Trophoblast cell (in vitro differentiated cells and primary cell): ENCODE results near the gene MORN4.
"Not testable (repeated sequence)": the region's sequence is repeated elsewhere in the genome, so short reads cannot be mapped to it uniquely, and the experiment has no call there.

ENCODE experiments used
- DNase-seq, 2 donors: peaks; one replicate each; pipeline ENCODE4 v3.0.0-alpha.2; 2016
- H2AFZ ChIP-seq: 2 replicates; pipeline ENCODE4 v1.6.1; 2013; ENCODE audit warnings: low read length, moderate library complexity, mild to moderate bottlenecking; ENCODE audit not compliant: insufficient read depth, poor library complexity
- H2AK5ac ChIP-seq: 2 replicates; pipeline ENCODE4 v1.6.1; 2013; ENCODE audit warnings: mild to moderate bottlenecking, low read length
- H2BK120ac ChIP-seq: 2 replicates; pipeline ENCODE4 v1.6.1; 2013; ENCODE audit warnings: low read length, mild to moderate bottlenecking, moderate library complexity; ENCODE audit not compliant: insufficient read depth, poor library complexity
- H2BK12ac ChIP-seq: 2 replicates; pipeline ENCODE4 v1.6.1; 2013; ENCODE audit warnings: mild to moderate bottlenecking, low read length, moderate library complexity
- H2BK5ac ChIP-seq: 2 replicates; pipeline ENCODE4 v1.6.1; 2013; ENCODE audit warnings: low read length, low read depth, moderate library complexity, mild to moderate bottlenecking; ENCODE audit not compliant: poor library complexity
- H3K14ac ChIP-seq: 2 replicates; pipeline ENCODE4 v1.6.1; 2013; ENCODE audit warnings: mild to moderate bottlenecking, low read length
- H3K18ac ChIP-seq: 2 replicates; pipeline ENCODE4 v1.6.1; 2013; ENCODE audit warnings: mild to moderate bottlenecking, low read length
- H3K23ac ChIP-seq: 2 replicates; pipeline ENCODE4 v1.6.1; 2013; ENCODE audit warnings: low read length
- H3K27ac ChIP-seq: 2 replicates; pipeline ENCODE4 v1.5.1; 2013; ENCODE audit warnings: low read depth, mild to moderate bottlenecking, inconsistent platforms, low read length, moderate library complexity
- H3K27me3 ChIP-seq: 2 replicates; pipeline ENCODE4 v1.6.1; 2013; ENCODE audit warnings: inconsistent platforms, mild to moderate bottlenecking, low read length, moderate library complexity; ENCODE audit not compliant: insufficient read depth
- H3K36me3 ChIP-seq, 2 experiments: 1 replicate in 1 of 2; 2 replicates in 1 of 2; pipeline ENCODE4 v1.6.1; 2013; ENCODE audit warnings: low read length in 2 of 2, mild to moderate bottlenecking in 2 of 2, moderate library complexity in 1 of 2; ENCODE audit not compliant: insufficient read depth in 2 of 2, control insufficient read depth in 1 of 2
- H3K4ac ChIP-seq: 2 replicates; pipeline ENCODE4 v1.6.1; 2013; ENCODE audit warnings: low read depth, mild to moderate bottlenecking, low read length, moderate library complexity
- H3K4me1 ChIP-seq, 2 experiments: 1 replicate in 1 of 2; 2 replicates in 1 of 2; pipeline ENCODE4 v1.6.1; 2013; ENCODE audit warnings: low read length in 2 of 2, mild to moderate bottlenecking in 2 of 2, moderate library complexity in 1 of 2; ENCODE audit not compliant: insufficient read depth in 2 of 2, control insufficient read depth in 1 of 2
- H3K4me2 ChIP-seq: 2 replicates; pipeline ENCODE4 v1.6.1; 2013; ENCODE audit warnings: inconsistent platforms, mild to moderate bottlenecking, low read length, moderate library complexity
- H3K4me3 ChIP-seq: 2 replicates; pipeline ENCODE4 v1.5.1; 2013; ENCODE audit warnings: mild to moderate bottlenecking, low read depth, low read length, inconsistent platforms
- H3K79me1 ChIP-seq: one replicate; pipeline ENCODE4 v1.6.1; 2013; ENCODE audit warnings: low read length
- H3K79me2 ChIP-seq: 2 replicates; pipeline ENCODE4 v1.6.1; 2013; ENCODE audit warnings: low read length, mild to moderate bottlenecking; ENCODE audit not compliant: control insufficient read depth, insufficient read depth, poor library complexity
- H3K9ac ChIP-seq: 2 replicates; pipeline ENCODE4 v1.6.1; 2013; ENCODE audit warnings: mild to moderate bottlenecking, low read length
- H3K9me3 ChIP-seq: 2 replicates; pipeline ENCODE4 v1.6.1; 2013; ENCODE audit warnings: low read depth, mild to moderate bottlenecking, control low read depth, inconsistent platforms, low read length; ENCODE audit not compliant: insufficient read depth
- H4K12ac ChIP-seq: 2 replicates; pipeline ENCODE4 v1.6.1; 2013; ENCODE audit warnings: low read depth, mild to moderate bottlenecking, low read length, moderate library complexity
- H4K8ac ChIP-seq: 2 replicates; pipeline ENCODE4 v1.6.1; 2013; ENCODE audit warnings: low read depth, mild to moderate bottlenecking, low read length, moderate library complexity
- H4K91ac ChIP-seq: one replicate; pipeline ENCODE4 v1.6.1; 2013; ENCODE audit warnings: low read depth, mild to moderate bottlenecking, low read length, moderate library complexity
- WGBS: extraction: QIAGEN DNeasy Blood & Tissue Kit; methylation state at CpG from one replicate; pipeline ENCODE4 v1.1.7; 2013; ENCODE audit warnings: missing lambda C conversion rate; ENCODE audit not compliant: insufficient read length, insufficient coverage; ENCODE audit errors: extremely low coverage; 5-methylcytosine and 5-hydroxymethylcytosine counted together

Gene MORN4

GRCh38 chr10:97640868-97641811, 7.8 kb upstream of the MORN4 start:
- H4K8ac ChIP-seq: peak overlapping the region; percentile 59
- H3K27ac ChIP-seq: peak overlapping the region; percentile 44
- H3K4me3 ChIP-seq: peak overlapping the region; percentile 100
- H3K9ac ChIP-seq: peak overlapping the region; percentile 97
- no peak overlapping the region for H2BK12ac ChIP-seq
- H4K91ac ChIP-seq: peak overlapping the region; percentile 50
- H3K4ac ChIP-seq: peak overlapping the region; percentile 84
- H2AK5ac ChIP-seq: no peak overlapping the region
- peaks cover 2% of the 10 kb centered on the region for H3K79me1 ChIP-seq
- no peaks in the 10 kb centered on the region for H3K27me3 ChIP-seq
- H3K79me2 ChIP-seq: peaks cover 8% of the 10 kb centered on the region
- peak overlapping the region; percentile 74 for H3K18ac ChIP-seq
- peak in 1 of 2 donors; percentile 25 for DNase-seq
- H2AFZ ChIP-seq: peak overlapping the region; percentile 91
- H3K9me3 ChIP-seq: no peaks in the 10 kb centered on the region
- H3K36me3 ChIP-seq: peaks cover 2 to 10% of the 10 kb centered on the region in 2 experiments
- WGBS: no CpG with 5 or more reads among the region's 67 CpGs
- H3K4me2 ChIP-seq: peak overlapping the region; percentile 88
- no peak overlapping the region for H4K12ac ChIP-seq
- no peak overlapping the region for H3K23ac ChIP-seq
- peaks cover 0 to 5% of the 10 kb centered on the region in 2 experiments for H3K4me1 ChIP-seq
- peak overlapping the region; percentile 47 for H3K14ac ChIP-seq
- H2BK5ac ChIP-seq: peak overlapping the region; percentile 50
- H2BK120ac ChIP-seq: peak overlapping the region; percentile 55

DNA sequence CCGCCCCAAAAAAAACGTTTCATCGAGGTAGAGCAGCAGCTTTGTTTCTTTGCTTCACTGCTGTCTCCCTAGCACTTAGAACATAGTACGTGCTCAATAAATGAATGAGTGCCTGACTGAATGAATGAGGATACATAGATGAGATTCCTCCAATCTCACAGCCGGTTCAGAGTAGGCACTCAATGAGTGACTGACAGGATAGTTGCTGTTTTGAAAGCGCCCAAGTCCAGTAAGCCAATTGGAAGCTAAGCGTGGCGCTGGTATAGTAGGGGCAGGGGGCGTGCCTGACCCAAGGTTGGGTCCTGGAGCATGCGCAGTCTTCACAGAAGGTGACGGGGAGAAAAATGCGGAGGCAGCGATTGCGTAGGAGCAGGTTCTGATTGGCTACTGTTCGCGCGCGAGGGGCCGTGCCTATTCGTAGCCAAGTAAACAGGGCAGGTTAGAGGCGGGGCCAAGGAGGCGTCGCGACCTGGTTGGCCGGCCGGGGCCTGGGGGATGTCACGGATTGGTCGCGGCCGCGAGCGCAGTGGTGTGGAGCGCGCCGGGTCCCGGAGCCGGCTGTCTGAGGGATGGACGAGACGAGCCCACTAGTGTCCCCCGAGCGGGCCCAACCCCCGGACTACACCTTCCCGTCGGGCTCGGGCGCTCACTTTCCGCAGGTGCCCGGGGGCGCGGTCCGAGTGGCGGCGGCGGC, 7.0 kb upstream of the MORN4 start, which contains the start of gene PI4K2A:
TSS of gene PI4K2A (plus strand) at position 498 of the 694 bp plus-strand sequence. CDS start at position 570, 72 bp downstream.
- WGBS: no CpG with 5 or more reads among the region's 54 CpGs
- Histone ChIP-seq H3K4me3 (peak within 1 kb of the TSS; percentile 100), H3K23ac (no peak within 1 kb of the TSS), H3K79me2 (peaks cover 8% of the 10 kb centered on the region), H2BK120ac (peak within 1 kb of the TSS; percentile 55), H4K8ac (peak within 1 kb of the TSS; percentile 59), H3K27me3 (no peaks in the 10 kb centered on the region), H3K9me3 (no peaks in the 10 kb centered on the region), H3K36me3 (peaks cover 2 to 10% of the 10 kb centered on the region in 2 experiments), H3K18ac (peak within 1 kb of the TSS; percentile 74), H3K14ac (peak within 1 kb of the TSS; percentile 47), H3K4me2 (peak within 1 kb of the TSS; percentile 88), H2BK5ac (peak within 1 kb of the TSS; percentile 50), H2AFZ (peak within 1 kb of the TSS; percentile 91), H3K4ac (peak within 1 kb of the TSS; percentile 84), H3K4me1 (peaks cover 0 to 5% of the 10 kb centered on the region in 2 experiments), H2AK5ac (no peak within 1 kb of the TSS), H3K9ac (peak within 1 kb of the TSS; percentile 97), H3K27ac (peak within 1 kb of the TSS; percentile 44), H4K91ac (peak within 1 kb of the TSS; percentile 50), H2BK12ac (no peak within 1 kb of the TSS), H3K79me1 (peaks cover 2% of the 10 kb centered on the region), H4K12ac (no peak within 1 kb of the TSS)
- peak; percentile 100 for DNase-seq

DNA sequence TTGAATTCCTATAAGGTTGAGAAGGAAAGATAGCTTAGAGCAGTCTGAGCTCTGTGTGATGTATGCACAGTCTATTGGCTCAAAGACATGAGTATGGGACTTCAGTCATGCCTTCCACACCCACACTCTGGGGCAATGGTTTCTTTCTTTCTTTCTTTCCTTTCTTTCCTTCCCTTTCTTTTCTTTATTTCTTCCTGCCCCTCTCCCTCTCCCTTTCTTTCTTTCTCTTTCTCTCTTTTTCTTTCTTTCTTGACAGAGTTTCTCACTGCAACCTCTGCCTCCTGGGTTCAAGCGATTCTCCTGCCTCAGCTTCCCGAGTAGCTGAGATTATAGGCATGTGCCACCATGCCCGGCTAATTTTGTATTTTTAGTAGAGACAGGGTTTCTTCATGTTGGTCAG, 5.8 kb upstream of the MORN4 start:
- not testable (repeated sequence) for H3K9me3 ChIP-seq, H3K4me1 ChIP-seq, DNase-seq, H3K4me3 ChIP-seq, H4K12ac ChIP-seq, H3K18ac ChIP-seq, H2BK12ac ChIP-seq, H3K14ac ChIP-seq, H3K79me2 ChIP-seq, H4K91ac ChIP-seq, H3K23ac ChIP-seq, H2BK5ac ChIP-seq, H3K36me3 ChIP-seq, H2BK120ac ChIP-seq, H2AK5ac ChIP-seq, H3K4ac ChIP-seq, H2AFZ ChIP-seq, H3K9ac ChIP-seq, H4K8ac ChIP-seq, H3K79me1 ChIP-seq, H3K27ac ChIP-seq, H3K4me2 ChIP-seq, H3K27me3 ChIP-seq
- WGBS: no CpG with 5 or more reads among the region's 3 CpGs

DNA sequence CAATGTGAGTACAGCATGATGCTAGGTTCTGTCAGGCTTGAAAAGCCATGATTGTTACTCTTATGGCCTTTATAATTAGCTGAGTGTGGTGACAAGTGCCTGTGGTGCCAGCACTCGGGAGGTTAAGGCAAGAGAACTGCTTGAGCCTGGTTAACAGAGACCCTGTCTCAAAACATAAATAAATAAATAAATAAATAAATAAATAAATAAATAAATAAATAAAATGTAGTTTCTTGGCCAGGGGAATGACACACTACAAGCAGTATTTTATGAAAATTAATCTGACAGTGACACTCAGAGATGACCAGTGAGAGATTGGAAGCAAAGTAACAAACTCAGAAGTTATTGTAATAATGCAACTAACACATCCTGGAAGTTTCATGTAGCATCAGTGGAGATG, 2.3 kb upstream of the MORN4 start:
- H2BK12ac ChIP-seq: no peak overlapping the region
- no peak overlapping the region for H4K12ac ChIP-seq
- no peak overlapping the region for H3K4ac ChIP-seq
- peaks cover 2% of the 10 kb centered on the region for H3K79me2 ChIP-seq
- no peak overlapping the region for H3K4me2 ChIP-seq
- no peak overlapping the region for H4K8ac ChIP-seq
- H2BK120ac ChIP-seq: no peak overlapping the region
- H3K4me1 ChIP-seq: peaks cover 3 to 6% of the 10 kb centered on the region in 2 experiments
- H3K18ac ChIP-seq: no peak overlapping the region
- no peak overlapping the region for H3K27ac ChIP-seq
- no peaks in the 10 kb centered on the region for H3K9me3 ChIP-seq
- H2AFZ ChIP-seq: no peak overlapping the region
- DNase-seq: no peak
- no peaks in the 10 kb centered on the region for H3K27me3 ChIP-seq
- no CpG with 5 or more reads among the region's 1 CpG for WGBS
- H3K23ac ChIP-seq: no peak overlapping the region
- no peak overlapping the region for H3K9ac ChIP-seq
- no peak overlapping the region for H2BK5ac ChIP-seq
- H4K91ac ChIP-seq: no peak overlapping the region
- H2AK5ac ChIP-seq: no peak overlapping the region
- no peak overlapping the region for H3K4me3 ChIP-seq
- H3K36me3 ChIP-seq: no peaks in the 10 kb centered on the region
- no peak overlapping the region for H3K14ac ChIP-seq
- peaks cover 1% of the 10 kb centered on the region for H3K79me1 ChIP-seq
